Measurements from ENCODE around the gene CORO7. TPM values are rescaled to one million over a fixed set of nuclear protein-coding genes. Genes with fewer than 3 reads are reported as not detected.

Gene CORO7
- polyA plus RNA-seq, 1 of the 3 experiments (the other 2 are of a cell fraction): 25.8 TPM

GRCh38 chr16:4371357-4372000 lies 44.9 kb downstream of the CORO7 start, which contains the start of gene VASN:
TSS of gene VASN (plus strand) at chr16:4371848. CDS start at chr16:4380878, 9,030 bp downstream.
- Histone ChIP-seq H4K20me1 (ENCODE audit: insufficient read depth) (peaks cover 24% of the 10 kb centered on the region), H3K4me3 (ENCODE audit: low read depth in 2 of 2, low read length in 1 of 2) (peak within 1 kb of the TSS; percentile 77 to 92), H3K9me2 (no peaks in the 10 kb centered on the region), H3K27me3 (ENCODE audit: insufficient read depth) (no peaks in the 10 kb centered on the region), H3F3A (replicated peaks; ENCODE audit: insufficient read depth) (peaks cover 17% of the 10 kb centered on the region), H3K9me3 (no peaks in the 10 kb centered on the region), H3K27ac (ENCODE audit: low read depth in 2 of 2, low read length in 1 of 2) (peak within 1 kb of the TSS; percentile 83 to 88), H3K36me3 (replicated peaks in 1 of 2; ENCODE audit: control insufficient read depth in 1 of 2, insufficient read depth in 2 of 2, low read length in 1 of 2) (no peaks in the 10 kb centered on the region), H3K4me2 (peak within 1 kb of the TSS; percentile 91), H3K4me1 (ENCODE audit: control insufficient read depth in 1 of 2, insufficient read depth in 2 of 2, low read depth in 1 of 2, low read length in 1 of 2) (peaks cover 40 to 80% of the 10 kb centered on the region in 2 experiments), H3K79me2 (ENCODE audit: insufficient read depth) (peaks cover 43% of the 10 kb centered on the region), H3K9ac (peak within 1 kb of the TSS; percentile 64), H2AFZ (ENCODE audit: low read depth) (no peak within 1 kb of the TSS)
- 4% methylated on average over 18 of the region's 50 CpGs for WGBS (ENCODE audit: low lambda C conversion rate)
- POLR2A ChIA-PET: interaction anchor here (0.9 to 2.0 kb wide), 5 partner anchors 8 to 31 kb away, joined by 3 to 13 read pairs (median 3); no protein-coding TSS in a partner anchor
- peak; percentile 98 for DNase-seq
- CTCF ChIA-PET: interaction anchor here (1.0 to 32.1 kb wide), 4 partner anchors 13 to 31 kb away, joined by 6 to 558 read pairs (median 23); no protein-coding TSS in a partner anchor
- TF ChIP-seq TCF12 (IDR thresholded peaks at IDR 0.05): peak; percentile 40; the same call in 1 of the 2 replicates
- TF ChIP-seq GATA2 (CRISPR knock-in tag; IDR thresholded peaks at IDR 0.05): no peak
- TF ChIP-seq FOSL2 (IDR thresholded peaks at IDR 0.05; ENCODE audit: borderline replicate concordance, low read depth): no peak
- peak; percentile 98 for TF ChIP-seq POLR2AphosphoS5 (IDR thresholded peaks at IDR 0.05; ENCODE audit: low read depth, low read length)
- TF ChIP-seq MXI1 (IDR thresholded peaks at IDR 0.05; ENCODE audit: low read depth, low read length): peak; percentile 32; the same call in 1 of the 2 replicates
- no peak for TF ChIP-seq CHD2 (IDR thresholded peaks at IDR 0.05; ENCODE audit: low read length, partially characterized antibody)
- peak; percentile 47; the same call in 1 of the 2 replicates for TF ChIP-seq SIN3A (IDR thresholded peaks at IDR 0.05; ENCODE audit: borderline replicate concordance, low read depth, low read length)
- no peak for TF ChIP-seq ZBTB33 (IDR thresholded peaks at IDR 0.05; ENCODE audit: borderline replicate concordance, low read depth)
- TF ChIP-seq NFIC (IDR thresholded peaks at IDR 0.05; ENCODE audit: borderline replicate concordance): no peak
- no peak for TF ChIP-seq CTCF (IDR thresholded peaks at IDR 0.05)
- TF ChIP-seq TAF1 (IDR thresholded peaks at IDR 0.05; ENCODE audit: borderline replicate concordance, low read depth, low read length): peak; percentile 91
- peak; percentile 8; the same call in 1 of the 2 replicates for TF ChIP-seq RCOR1 (IDR thresholded peaks at IDR 0.05; ENCODE audit: low read length)
- peak; percentile 68; the same call in 1 of the 2 replicates for TF ChIP-seq REST (IDR thresholded peaks at IDR 0.05; ENCODE audit: low read depth, low read length)
- TF ChIP-seq USF1 (IDR thresholded peaks at IDR 0.05; ENCODE audit: borderline replicate concordance, low read depth): no peak
- TF ChIP-seq EP300 (IDR thresholded peaks at IDR 0.05; ENCODE audit: borderline replicate concordance in 1 of 2, low read depth in 1 of 2, low read length in 1 of 2): peak in 1 of 2 experiments; percentile 51; a peak in 2 of 4 replicates

Measured in SK-N-SH (cell line).